ENCODE data around the gene AMN1. TPM values are rescaled to one million over a fixed set of nuclear protein-coding genes. Genes with fewer than 3 reads are reported as not detected.
"Not testable (repeated sequence)": the region's sequence is repeated elsewhere in the genome, so short reads cannot be mapped to it uniquely, and the experiment has no call there.

The AMN1 gene
- total and polyA plus RNA-seq, 2 donors (not counting 1 experiment from before 2014, with no cell fraction given) = 9.1 to 10.4 TPM

- Histone ChIP-seq H3K36me3 (ENCODE audit: control insufficient read depth, insufficient read depth, low read length) (no peaks in the 10 kb centered on the region), H3K79me2 (ENCODE audit: control insufficient read depth, insufficient read depth, low read length) (no peaks in the 10 kb centered on the region), H3K9ac (ENCODE audit: insufficient read depth, low read length) (no peak overlapping the region), H3K27me3 (ENCODE audit: control insufficient read depth, insufficient read depth, low read length) (no peaks in the 10 kb centered on the region), H3K4me3 (replicated peaks in 1 of 4; ENCODE audit: control extremely low read depth in 1 of 4, insufficient read depth in 1 of 4, low read depth in 3 of 4, low read length in 4 of 4) (no peak overlapping the region), H3K9me3 (ENCODE audit: control insufficient read depth, insufficient read depth, low read depth, low read length) (no peaks in the 10 kb centered on the region), H4K20me1 (ENCODE audit: control insufficient read depth, extremely low read depth, insufficient read depth, low read length) (no peaks in the 10 kb centered on the region), H3K27ac (ENCODE audit: insufficient read depth, low read length) (no peak overlapping the region), H3K4me1 (ENCODE audit: control insufficient read depth, extremely low read depth, insufficient read depth, low read length) (no peaks in the 10 kb centered on the region), H2AFZ (ENCODE audit: low read length) (no peak overlapping the region), H3K4me2 (ENCODE audit: extremely low read depth, insufficient read depth, low read length) (no peak overlapping the region)
- TF ChIP-seq EZH2 (IDR thresholded peaks at IDR 0.05; ENCODE audit: low read length, missing control alignments) (no peak), CTCF (conservative IDR thresholded peaks at IDR 0.05 in 1 of 2, IDR thresholded peaks at IDR 0.05 in 1 of 2; ENCODE audit: low read depth in 1 of 2, low read length in 2 of 2) (no peak)
- no peak for DNase-seq (ENCODE audit: low read depth in 2 of 2)
Measured at GRCh38 chr12:31765931-31766330, 37.1 kb upstream of the AMN1 start.

GRCh38 chr12:31759632-31760459 is 31.0 kb upstream of the AMN1 start:
- no peaks in the 10 kb centered on the region for H3K36me3 ChIP-seq (ENCODE audit: control insufficient read depth, insufficient read depth, low read length)
- no peak overlapping the region for H2AFZ ChIP-seq (ENCODE audit: low read length)
- DNase-seq (ENCODE audit: low read depth in 2 of 2) = no peak
- no peaks in the 10 kb centered on the region for H3K79me2 ChIP-seq (ENCODE audit: control insufficient read depth, insufficient read depth, low read length)
- TF ChIP-seq EZH2 (IDR thresholded peaks at IDR 0.05; ENCODE audit: low read length, missing control alignments) (no peak), CTCF (conservative IDR thresholded peaks at IDR 0.05 in 1 of 2, IDR thresholded peaks at IDR 0.05 in 1 of 2; ENCODE audit: low read depth in 1 of 2, low read length in 2 of 2) (no peak)
- no peak overlapping the region for H3K4me3 ChIP-seq (replicated peaks in 1 of 4; ENCODE audit: control extremely low read depth in 1 of 4, insufficient read depth in 1 of 4, low read depth in 3 of 4, low read length in 4 of 4)
- H3K9me3 ChIP-seq (ENCODE audit: control insufficient read depth, insufficient read depth, low read depth, low read length) = no peaks in the 10 kb centered on the region
- no peak overlapping the region for H3K4me2 ChIP-seq (ENCODE audit: extremely low read depth, insufficient read depth, low read length)
- H3K27ac ChIP-seq (ENCODE audit: insufficient read depth, low read length) = no peak overlapping the region
- no peaks in the 10 kb centered on the region for H4K20me1 ChIP-seq (ENCODE audit: control insufficient read depth, extremely low read depth, insufficient read depth, low read length)
- no peaks in the 10 kb centered on the region for H3K27me3 ChIP-seq (ENCODE audit: control insufficient read depth, insufficient read depth, low read length)
- H3K9ac ChIP-seq (ENCODE audit: insufficient read depth, low read length) = no peak overlapping the region
- no peaks in the 10 kb centered on the region for H3K4me1 ChIP-seq (ENCODE audit: control insufficient read depth, extremely low read depth, insufficient read depth, low read length)

- not testable (repeated sequence) for H4K20me1 ChIP-seq (ENCODE audit: control insufficient read depth, extremely low read depth, insufficient read depth, low read length); H3K79me2 ChIP-seq (ENCODE audit: control insufficient read depth, insufficient read depth, low read length); H3K4me1 ChIP-seq (ENCODE audit: control insufficient read depth, extremely low read depth, insufficient read depth, low read length); H3K4me3 ChIP-seq (replicated peaks in 1 of 4; ENCODE audit: control extremely low read depth in 1 of 4, insufficient read depth in 1 of 4, low read depth in 3 of 4, low read length in 4 of 4); DNase-seq (ENCODE audit: low read depth in 2 of 2); H2AFZ ChIP-seq (ENCODE audit: low read length); H3K9ac ChIP-seq (ENCODE audit: insufficient read depth, low read length); H3K27ac ChIP-seq (ENCODE audit: insufficient read depth, low read length); H3K27me3 ChIP-seq (ENCODE audit: control insufficient read depth, insufficient read depth, low read length); H3K9me3 ChIP-seq (ENCODE audit: control insufficient read depth, insufficient read depth, low read depth, low read length); H3K36me3 ChIP-seq (ENCODE audit: control insufficient read depth, insufficient read depth, low read length); H3K4me2 ChIP-seq (ENCODE audit: extremely low read depth, insufficient read depth, low read length)
Measured at GRCh38 chr12:31758297-31758696, 29.5 kb upstream of the AMN1 start.
